ENCODE results near the gene TMEM151B. TPM values are rescaled to one million over a fixed set of nuclear protein-coding genes. Genes with fewer than 3 reads are reported as not detected.

The TMEM151B gene
- total and polyA plus RNA-seq, 2 of the 4 experiments (the other 2 are of a cell fraction) = not detected

GRCh38 chr6:44315516-44315915 lies 45.3 kb downstream of the TMEM151B start:
- H2BK15ac ChIP-seq (ENCODE audit: low read depth, low read length) = no peak overlapping the region
- intact Hi-C loops (cut with micrococcal nuclease) = no loop called here
- peaks cover 7% of the 10 kb centered on the region for H3K36me3 ChIP-seq (ENCODE audit: control insufficient read depth, insufficient read depth, low read length)
- H3K4me3 ChIP-seq (ENCODE audit: insufficient read depth, low read depth, low read length) = no peak overlapping the region
- H4K5ac ChIP-seq (ENCODE audit: low read depth, low read length) = no peak overlapping the region
- no peak overlapping the region for H2AK5ac ChIP-seq (ENCODE audit: low read depth, low read length)
- no peak overlapping the region for H2BK120ac ChIP-seq (ENCODE audit: low read depth, low read length)
- no peak overlapping the region for H3K27ac ChIP-seq (ENCODE audit: insufficient read depth, low read length)
- H3K79me1 ChIP-seq (ENCODE audit: low read depth in 1 of 2, low read length in 2 of 2) = peaks cover 17 to 21% of the 10 kb centered on the region in 2 experiments
- ATAC-seq (ENCODE audit: low read depth) (no peak), DNase-seq (no peak)
- no peak overlapping the region for H2AK9ac ChIP-seq (replicated peaks; ENCODE audit: low read depth, low read length, poor library complexity)
- no peak overlapping the region for H3K23ac ChIP-seq (ENCODE audit: low read depth, low read length)
- no peak for TF ChIP-seq CEBPB (IDR thresholded peaks at IDR 0.05; ENCODE audit: low read depth, low read length)
- no peak for TF ChIP-seq RCOR1 (IDR thresholded peaks at IDR 0.05; ENCODE audit: insufficient replicate concordance, low read length)
- TF ChIP-seq FOS (IDR thresholded peaks at IDR 0.05; ENCODE audit: low read depth, low read length) = no peak
- TF ChIP-seq CHD1 (IDR thresholded peaks at IDR 0.05; ENCODE audit: low read depth, low read length) = no peak
- TF ChIP-seq MAZ (IDR thresholded peaks at IDR 0.05; ENCODE audit: borderline replicate concordance, low read depth, low read length) = no peak
- no peak for TF ChIP-seq USF2 (IDR thresholded peaks at IDR 0.05; ENCODE audit: low read depth, low read length)
- TF ChIP-seq RFX5 (IDR thresholded peaks at IDR 0.05; ENCODE audit: low read depth, low read length) = no peak
- no peak for TF ChIP-seq SMC3 (IDR thresholded peaks at IDR 0.05; ENCODE audit: low read depth, low read length)
- H3K4ac ChIP-seq (ENCODE audit: low read depth, low read length) = no peak overlapping the region
- no peak overlapping the region for H3K18ac ChIP-seq (ENCODE audit: low read depth, low read length)
- no peak overlapping the region for H2BK20ac ChIP-seq (ENCODE audit: low read depth, low read length)
- BruUV-seq (replicated peaks) = no TSS peak
- in situ Hi-C loops (cut with MboI; ENCODE audit: low sequenced_read_pairs) = no loop called here
- H3K9me3 ChIP-seq (ENCODE audit: control insufficient read depth, insufficient read depth, low read length) = no peaks in the 10 kb centered on the region
- POLR2A ChIA-PET (ENCODE audit: unreplicated experiment) = no interaction called here
- H3K9ac ChIP-seq (ENCODE audit: low read depth, low read length) = no peak overlapping the region
- no peak overlapping the region for H3K56ac ChIP-seq (ENCODE audit: extremely low read depth, insufficient read depth, low read length)
- H3K9me1 ChIP-seq (ENCODE audit: insufficient read depth, low read length) = peaks cover 7% of the 10 kb centered on the region
- H4K20me1 ChIP-seq (ENCODE audit: insufficient read depth, low read length) = no peaks in the 10 kb centered on the region
- H3K4me1 ChIP-seq (ENCODE audit: control insufficient read depth, insufficient read depth, low read length) = peaks cover 5% of the 10 kb centered on the region
- dilution Hi-C loops (cut with HindIII; ENCODE audit: low sequenced_read_pairs, unreplicated experiment) = no loop called here
- no peak overlapping the region for H2AFZ ChIP-seq (replicated peaks; ENCODE audit: low read length, poor library complexity)
- H3K4me2 ChIP-seq (ENCODE audit: low read depth, low read length) = no peak overlapping the region
- H4K91ac ChIP-seq (ENCODE audit: insufficient read depth, low read depth, low read length) = no peak overlapping the region
- H3K14ac ChIP-seq (replicated peaks; ENCODE audit: low read depth, low read length) = no peak overlapping the region
- peaks cover 27% of the 10 kb centered on the region for H3K27me3 ChIP-seq (ENCODE audit: control insufficient read depth, insufficient read depth, low read length)
- no CpG with 5 or more reads among the region's 3 CpGs for WGBS, 2 experiments (ENCODE audit: extremely low coverage in 2 of 2, insufficient read length in 1 of 2)
- H2BK5ac ChIP-seq (ENCODE audit: low read depth, low read length, poor library complexity, severe bottlenecking) = no peak overlapping the region
- CTCF ChIA-PET = no interaction called here
- no peak overlapping the region for H4K8ac ChIP-seq (ENCODE audit: low read depth in 2 of 2, low read length in 2 of 2)
